ENCODE data around the gene CLCF1. TPM values are rescaled to one million over a fixed set of nuclear protein-coding genes. Genes with fewer than 3 reads are reported as not detected.

CLCF1 gene
- total RNA-seq = 10 to 100 TPM in 1 of 7 donors, 1 to 10 TPM in 6; 3.4 to 22.9 (median 5.0) TPM
- 1 to 10 TPM; 2.5 to 9.6 TPM for polyA plus RNA-seq
- long read RNA-seq, donor 1, transcript CLCF1-201 (3 exons, 1,844 nt) = major isoform, 14 of 30 reads
- long read RNA-seq, donor 1, partial matches to known transcripts = 1 of 30 reads
- long read RNA-seq, donor 1, other reads (novel, unspliced or antisense) = 15 of 30 reads
- long read RNA-seq, donor 2 = 0 reads
- long read RNA-seq, donor 3, partial matches to known transcripts = 1 of 21 reads
- long read RNA-seq, donor 3, other reads (novel, unspliced or antisense) = 18 of 21 reads

DNA sequence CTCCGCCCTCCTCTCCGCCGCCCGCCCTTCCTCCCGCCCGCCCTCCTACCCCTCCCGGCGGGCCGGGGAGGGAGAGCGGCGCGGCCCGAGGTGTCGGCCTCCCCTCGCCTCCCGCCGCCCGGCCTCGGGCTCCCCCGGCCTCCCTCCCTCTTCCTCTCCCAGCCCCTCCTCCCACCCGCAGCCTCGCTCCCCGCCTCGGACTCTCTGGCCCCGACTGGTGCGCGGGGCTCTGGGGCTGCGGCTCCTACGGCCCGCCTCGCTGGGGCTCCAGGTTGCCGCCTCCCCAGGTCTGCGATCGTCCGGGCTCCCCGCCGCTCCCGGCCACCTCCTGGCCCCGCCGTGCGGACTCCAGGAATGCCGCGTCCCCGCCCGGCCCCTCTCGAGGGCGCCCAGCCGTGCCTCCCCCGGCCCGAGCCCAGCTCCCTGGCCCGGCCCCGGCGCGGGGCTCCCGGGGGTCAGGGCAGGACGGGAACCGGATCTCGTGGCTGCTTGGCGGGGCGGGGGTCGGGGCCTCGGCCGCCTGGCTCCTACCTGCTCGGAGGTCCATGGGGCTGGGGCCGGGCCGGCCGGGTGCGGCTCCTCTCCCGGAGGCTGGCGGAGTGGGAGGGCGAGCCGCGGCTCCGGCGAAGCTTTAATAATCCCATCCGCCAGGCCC is at the start of gene CLCF1:
Gene CLCF1, minus strand, starts transcription at position 606 of the 655 bp plus-strand sequence. Its CDS starts 59 bp downstream, at position 547.
- Histone ChIP-seq H3K27ac (peak within 1 kb of the TSS; percentile 78 to 85), H3K36me3 (no peaks in the 10 kb centered on the region), H3K4me3 (peak within 1 kb of the TSS; percentile 69), H3K9me3 (no peaks in the 10 kb centered on the region), H3K27me3 (no peaks in the 10 kb centered on the region), H3K4me1 (ENCODE audit: insufficient read depth) (peaks cover 26% of the 10 kb centered on the region)
- TF ChIP-seq EP300 (IDR thresholded peaks at IDR 0.05) (no peak), POLR2A (IDR thresholded peaks at IDR 0.05) (no peak)
- TF ChIP-seq, protein P1, sequence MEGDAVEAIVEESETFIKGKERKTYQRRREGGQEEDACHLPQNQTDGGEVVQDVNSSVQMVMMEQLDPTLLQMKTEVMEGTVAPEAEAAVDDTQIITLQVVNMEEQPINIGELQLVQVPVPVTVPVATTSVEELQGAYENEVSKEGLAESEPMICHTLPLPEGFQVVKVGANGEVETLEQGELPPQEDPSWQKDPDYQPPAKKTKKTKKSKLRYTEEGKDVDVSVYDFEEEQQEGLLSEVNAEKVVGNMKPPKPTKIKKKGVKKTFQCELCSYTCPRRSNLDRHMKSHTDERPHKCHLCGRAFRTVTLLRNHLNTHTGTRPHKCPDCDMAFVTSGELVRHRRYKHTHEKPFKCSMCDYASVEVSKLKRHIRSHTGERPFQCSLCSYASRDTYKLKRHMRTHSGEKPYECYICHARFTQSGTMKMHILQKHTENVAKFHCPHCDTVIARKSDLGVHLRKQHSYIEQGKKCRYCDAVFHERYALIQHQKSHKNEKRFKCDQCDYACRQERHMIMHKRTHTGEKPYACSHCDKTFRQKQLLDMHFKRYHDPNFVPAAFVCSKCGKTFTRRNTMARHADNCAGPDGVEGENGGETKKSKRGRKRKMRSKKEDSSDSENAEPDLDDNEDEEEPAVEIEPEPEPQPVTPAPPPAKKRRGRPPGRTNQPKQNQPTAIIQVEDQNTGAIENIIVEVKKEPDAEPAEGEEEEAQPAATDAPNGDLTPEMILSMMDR (IDR thresholded peaks at IDR 0.05) = no peak
- intact Hi-C loops (cut with DNase I) = no loop called here
- 0 to 1% (median 1%) methylated on average over 45 to 67 of the region's 76 CpGs for WGBS, 3 donors
- peak; percentile 75 to 84 (median 81) for DNase-seq

DNA sequence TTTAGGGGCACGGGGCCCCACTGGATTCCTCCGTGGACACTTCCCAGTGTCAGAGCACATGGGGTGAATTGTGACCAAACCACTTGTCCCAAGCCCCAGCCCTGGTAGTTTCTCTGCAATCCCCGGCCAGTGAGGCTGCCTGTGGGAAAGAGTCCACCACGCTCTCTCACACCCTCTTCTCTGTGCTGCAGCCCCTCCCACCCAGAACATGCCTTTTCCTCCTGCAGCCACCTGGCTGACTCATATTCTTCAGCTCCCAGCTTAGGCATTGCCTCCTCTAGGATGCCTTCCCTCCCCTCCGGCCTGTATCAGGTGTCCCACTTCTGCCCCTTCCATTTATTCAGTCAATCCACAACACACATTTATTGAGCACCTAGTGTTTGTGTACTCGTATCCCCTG is 49.5 kb upstream of the CLCF1 start:
- H3K4me3 ChIP-seq = no peak overlapping the region
- TF ChIP-seq EP300 (IDR thresholded peaks at IDR 0.05) = no peak
- TF ChIP-seq, protein P1 (IDR thresholded peaks at IDR 0.05) = no peak
- TF ChIP-seq POLR2A (IDR thresholded peaks at IDR 0.05) = no peak
- H3K4me1 ChIP-seq (ENCODE audit: insufficient read depth) = peaks cover 9% of the 10 kb centered on the region
- no peak overlapping the region for H3K27ac ChIP-seq
- intact Hi-C loops (cut with DNase I) = no loop called here
- no peaks in the 10 kb centered on the region for H3K9me3 ChIP-seq
- no peaks in the 10 kb centered on the region for H3K27me3 ChIP-seq
- 50 to 64% (median 59%) methylated on average over 6 of the region's 6 CpGs for WGBS, 3 donors
- H3K36me3 ChIP-seq = no peaks in the 10 kb centered on the region
- DNase-seq = no peak

DNA sequence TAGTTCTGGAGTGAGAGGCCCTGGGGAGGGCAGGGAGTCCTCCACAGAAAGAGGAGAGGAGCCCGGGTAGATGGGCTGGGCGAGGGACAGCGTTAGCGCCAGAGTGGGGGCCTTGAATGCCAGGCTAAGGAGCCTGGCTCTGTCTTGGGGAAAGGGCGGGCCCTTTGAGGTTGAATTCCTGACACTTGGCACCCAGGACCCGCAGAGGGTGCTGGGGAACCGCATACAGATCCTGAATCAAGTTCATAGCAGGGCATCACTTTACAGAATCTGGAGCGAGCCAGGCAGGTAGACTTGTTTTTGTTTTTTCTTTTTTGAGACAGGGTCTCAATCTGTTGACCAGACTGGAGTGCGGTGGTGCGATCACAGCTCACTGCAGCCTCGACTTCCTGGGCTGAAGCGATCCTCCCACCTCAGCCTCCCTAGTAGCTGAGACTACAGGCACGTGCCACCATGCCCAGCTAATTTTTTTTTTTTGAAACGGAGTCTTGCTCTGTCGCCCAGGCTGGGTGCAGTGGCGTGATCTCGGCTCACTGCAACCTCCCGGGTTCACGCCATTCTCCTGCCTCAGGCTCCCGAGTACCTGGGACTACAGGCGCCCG is 48.1 kb upstream of the CLCF1 start:
- intact Hi-C loops (cut with DNase I) = no loop called here
- Histone ChIP-seq H3K36me3 (no peaks in the 10 kb centered on the region), H3K4me3 (peak overlapping the region; percentile 59), H3K4me1 (ENCODE audit: insufficient read depth) (peaks cover 6% of the 10 kb centered on the region), H3K9me3 (no peaks in the 10 kb centered on the region), H3K27ac (peak overlapping the region in 1 of 2 donors; percentile 94), H3K27me3 (no peaks in the 10 kb centered on the region)
- TF ChIP-seq POLR2A (IDR thresholded peaks at IDR 0.05) = no peak
- TF ChIP-seq, protein P1 (IDR thresholded peaks at IDR 0.05) = no peak
- no peak for TF ChIP-seq EP300 (IDR thresholded peaks at IDR 0.05)
- WGBS, 3 donors = 69 to 76% (median 72%) methylated on average over 22 of the region's 22 CpGs
- DNase-seq = no peak

DNA sequence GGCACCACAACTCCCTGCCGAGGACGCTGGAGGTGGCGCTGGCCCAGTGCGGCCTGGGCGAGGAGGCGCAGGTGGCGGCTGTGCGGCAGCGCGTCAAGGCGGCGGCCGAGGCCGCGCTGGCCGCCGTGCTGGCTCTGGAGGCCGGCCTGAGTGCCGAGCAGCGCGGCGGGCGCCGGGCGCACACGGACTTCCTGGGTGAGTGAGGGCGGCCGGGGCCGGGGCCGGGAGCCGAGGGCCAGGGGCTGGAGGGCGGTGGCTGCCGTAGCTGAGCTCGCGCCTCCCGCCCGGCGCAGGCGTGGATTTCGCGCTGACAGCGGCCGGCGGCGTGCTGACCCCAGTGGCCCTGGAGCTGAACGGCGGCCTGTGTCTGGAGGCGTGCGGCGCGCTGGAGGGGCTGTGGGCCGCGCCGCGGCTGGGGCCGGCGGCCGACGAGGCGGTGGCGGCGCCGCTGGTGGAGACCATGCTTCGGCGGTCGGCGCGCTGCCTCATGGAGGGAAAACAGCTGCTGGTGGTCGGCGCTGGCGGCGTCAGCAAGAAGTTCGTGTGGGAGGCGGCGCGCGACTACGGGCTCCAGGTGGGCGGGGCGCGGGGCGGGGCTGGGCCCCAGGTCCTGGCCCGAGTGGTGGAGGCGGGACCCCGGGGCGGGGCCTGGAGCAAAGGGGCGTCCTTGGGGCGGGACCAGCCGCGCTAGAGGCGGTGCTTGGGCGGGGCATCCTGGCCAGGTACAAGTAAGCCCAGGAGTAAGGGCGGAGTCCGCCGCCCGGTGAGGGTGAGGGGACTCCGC is 47.4 kb upstream of the CLCF1 start:
- intact Hi-C loops (cut with DNase I) = no loop called here
- Histone ChIP-seq H3K27ac (peak overlapping the region; percentile 78 to 94), H3K27me3 (no peaks in the 10 kb centered on the region), H3K36me3 (no peaks in the 10 kb centered on the region), H3K4me1 (ENCODE audit: insufficient read depth) (peaks cover 6% of the 10 kb centered on the region), H3K9me3 (no peaks in the 10 kb centered on the region), H3K4me3 (peak overlapping the region; percentile 59)
- DNase-seq = peak; percentile 96 to 99 (median 98)
- WGBS, 3 donors = 0 to 1% (median 0%) methylated on average over 47 to 97 of the region's 97 CpGs
- TF ChIP-seq POLR2A (IDR thresholded peaks at IDR 0.05) = peak; percentile 59
- TF ChIP-seq, protein P1 (IDR thresholded peaks at IDR 0.05) = no peak
- TF ChIP-seq EP300 (IDR thresholded peaks at IDR 0.05) = no peak
